Hematopoietic multipotent progenitor cell treated with erythropoietin and hydrocortisone succinate and interleukin-3 and kit ligand, for 6 days (in vitro differentiated cells): ENCODE measurements around the gene SF3A1.

Source experiments
- DNase-seq: peaks from one replicate; pipeline ENCODE4 v3.0.0-alpha.2; 2015

The SF3A1 gene

GRCh38 chr22:30385942-30386341 lies 29.2 kb upstream of the SF3A1 start:
- DNase-seq, result no peak

- no peak for DNase-seq
Measured at GRCh38 chr22:30383061-30383460, 26.4 kb upstream of the SF3A1 start.

- no peak for DNase-seq
Measured at GRCh38 chr22:30382340-30382739, 25.6 kb upstream of the SF3A1 start.

- no peak for DNase-seq
Measured at GRCh38 chr22:30381264-30381663, 24.6 kb upstream of the SF3A1 start.

GRCh38 chr22:30380011-30380410 lies 23.3 kb upstream of the SF3A1 start:
- DNase-seq, result no peak

- no peak for DNase-seq
Measured at GRCh38 chr22:30375312-30375849, 18.7 kb upstream of the SF3A1 start.

GRCh38 chr22:30373331-30374325 lies 16.9 kb upstream of the SF3A1 start:
- no peak for DNase-seq

GRCh38 chr22:30372915-30373314 lies 16.2 kb upstream of the SF3A1 start:
- DNase-seq, result peak; percentile 53

- DNase-seq, result no peak
Measured at GRCh38 chr22:30371981-30372380, 15.3 kb upstream of the SF3A1 start.

- DNase-seq, result no peak
Measured at GRCh38 chr22:30371321-30371720, 14.6 kb upstream of the SF3A1 start.

GRCh38 chr22:30370641-30371230 lies 14.0 kb upstream of the SF3A1 start:
- no peak for DNase-seq

- DNase-seq, result no peak
Measured at GRCh38 chr22:30368420-30368819, 11.7 kb upstream of the SF3A1 start.

GRCh38 chr22:30365891-30366290 lies 9.2 kb upstream of the SF3A1 start:
- no peak for DNase-seq

- peak; percentile 71 for DNase-seq
Measured at GRCh38 chr22:30362651-30363281, 6.1 kb upstream of the SF3A1 start.

- DNase-seq, result no peak
Measured at GRCh38 chr22:30361916-30362650, 5.4 kb upstream of the SF3A1 start.

- no peak for DNase-seq
Measured at GRCh38 chr22:30358541-30358940, 1.8 kb upstream of the SF3A1 start.

GRCh38 chr22:30357650-30358215 lies 1.0 kb upstream of the SF3A1 start:
- DNase-seq, result no peak

- no peak for DNase-seq
Measured at GRCh38 chr22:30357236-30357570, 509 bp upstream of the SF3A1 start.

- DNase-seq, result no peak
Measured at GRCh38 chr22:30354644-30355043, 2.0 kb downstream of the SF3A1 start.

GRCh38 chr22:30351226-30351625 lies 5.5 kb downstream of the SF3A1 start:
- DNase-seq, result no peak

- no peak for DNase-seq
Measured at GRCh38 chr22:30348809-30349208, 7.9 kb downstream of the SF3A1 start.

GRCh38 chr22:30348404-30348803 lies 8.3 kb downstream of the SF3A1 start:
- no peak for DNase-seq
